Erythroblast (primary cell): Measurements from ENCODE around the gene ELP6.

Experiments
- GATA1 ChIP-seq: IDR thresholded peaks from 2 replicates; pipeline ENCODE4 v1.6.1; 2011; ENCODE audit warnings: low read depth, mild to moderate bottlenecking, control low read depth, low read length, moderate library complexity
- POLR2A ChIP-seq: IDR thresholded peaks from 2 replicates; pipeline ENCODE4 v1.6.1; 2011; ENCODE audit warnings: mild to moderate bottlenecking, low read length

DNA sequence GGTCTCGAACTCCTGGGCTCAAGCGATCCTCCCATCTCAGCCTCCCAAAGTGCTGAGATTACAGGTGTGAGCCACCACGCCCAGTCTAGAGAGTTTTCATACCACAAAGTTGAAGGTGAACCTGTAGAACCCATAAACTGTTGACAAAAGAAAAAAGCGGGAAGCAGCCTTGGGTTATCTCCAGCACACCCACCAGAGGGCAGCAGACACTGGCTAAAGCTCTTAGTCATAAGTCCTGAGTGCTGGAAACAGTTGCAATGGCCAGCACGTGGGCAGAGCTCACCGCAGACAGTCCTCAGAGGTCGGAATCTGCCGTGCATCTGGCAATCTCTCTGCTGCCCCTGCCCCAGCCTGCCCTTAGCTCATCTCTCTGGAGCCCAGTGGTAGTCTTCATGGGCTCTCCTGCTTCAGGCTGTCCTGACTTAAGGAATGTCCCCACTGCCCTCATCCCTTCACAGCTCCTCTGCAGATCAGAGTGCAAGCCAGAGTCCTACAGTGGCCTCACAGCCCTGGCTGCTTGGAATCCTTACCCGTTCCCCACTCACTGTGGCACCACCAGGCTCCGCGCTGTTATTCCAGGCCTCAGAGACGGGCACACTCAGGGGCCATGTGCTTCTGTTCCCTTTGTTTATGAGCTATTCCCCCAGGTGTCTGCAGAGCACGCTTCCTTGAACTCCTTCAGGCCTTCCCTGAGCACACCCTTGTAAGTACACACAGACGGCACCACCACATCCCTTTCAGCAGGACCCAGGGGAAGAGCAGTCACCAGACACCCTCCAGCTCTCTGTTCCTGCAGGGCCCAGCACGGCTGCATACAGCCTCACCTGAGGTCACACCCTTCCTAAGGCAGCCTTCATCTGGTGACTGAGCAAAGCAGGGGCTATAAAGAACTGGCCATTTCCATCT is 8.8 kb upstream of the ELP6 start:
- TF ChIP-seq POLR2A, result no peak
- TF ChIP-seq GATA1, result no peak
